IPS DF 6.9 (cell line): ENCODE data around the gene UQCRC1.
A peak's percentile ranks its signal among the peaks of the same experiment; 100 is the strongest.

Source experiments
- DNase-seq: peaks from one replicate; pipeline ENCODE4 v3.0.0-alpha.2; 2013; ENCODE audit warnings: low read depth, low spot score
- H3K27ac ChIP-seq: one replicate; pipeline ENCODE4 v1.5.1; 2013; ENCODE audit warnings: low read length, control low read depth
- H3K27me3 ChIP-seq: 2 replicates; pipeline ENCODE4 v1.6.1; 2013; ENCODE audit warnings: mild to moderate bottlenecking, low read length; ENCODE audit not compliant: control insufficient read depth, insufficient read depth
- H3K36me3 ChIP-seq: 2 replicates; pipeline ENCODE4 v1.6.1; 2013; ENCODE audit warnings: low read length; ENCODE audit not compliant: control insufficient read depth, insufficient read depth
- H3K4me1 ChIP-seq: 2 replicates; pipeline ENCODE4 v1.6.1; 2013; ENCODE audit warnings: low read length; ENCODE audit not compliant: control insufficient read depth, insufficient read depth
- H3K4me3 ChIP-seq: 2 replicates; pipeline ENCODE4 v1.5.1; 2013; ENCODE audit warnings: mild to moderate bottlenecking, low read length
- H3K9me3 ChIP-seq: 2 replicates; pipeline ENCODE4 v1.6.1; 2013; ENCODE audit warnings: low read length, inconsistent platforms; ENCODE audit not compliant: control insufficient read depth, insufficient read depth
- WGBS: extraction: QIAGEN DNeasy Blood & Tissue Kit; methylation state at CpG from one replicate; pipeline ENCODE4 v1.1.7; 2013; ENCODE audit warnings: mixed read lengths, missing lambda C conversion rate; ENCODE audit not compliant: insufficient read length, insufficient coverage; 5-methylcytosine and 5-hydroxymethylcytosine counted together

The UQCRC1 gene

GRCh38 chr3:48609088-48610005 is at the start of gene UQCRC1:
Gene UQCRC1, minus strand, starts transcription at chr3:48609646. Its CDS starts 26 bp downstream, at chr3:48609620.
- H3K9me3 ChIP-seq = no peaks in the 10 kb centered on the region
- DNase-seq = peak; percentile 93

DNA sequence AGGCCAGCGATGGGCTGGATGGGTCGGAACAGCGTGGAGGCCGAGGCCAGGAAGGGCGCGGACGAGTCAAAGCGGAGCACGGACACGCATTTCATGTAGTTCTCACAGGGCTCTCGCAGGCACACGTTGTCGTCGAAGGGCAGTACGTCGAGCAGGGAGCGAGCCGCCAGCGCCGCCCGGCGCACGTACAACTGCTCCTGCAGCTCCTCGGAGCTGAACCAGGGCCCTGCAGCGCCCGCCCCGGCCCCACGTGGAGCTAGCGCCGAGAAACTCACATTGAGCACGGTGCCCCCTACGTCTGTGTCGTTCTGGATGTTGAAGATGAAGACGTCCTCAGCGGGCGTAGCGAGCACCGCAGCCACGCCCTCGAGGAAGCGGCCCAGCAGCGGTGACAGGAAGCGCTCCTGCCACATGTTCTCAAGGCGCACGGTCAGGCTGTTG is 47.4 kb upstream of the UQCRC1 start:
- Histone ChIP-seq H3K9me3 (no peaks in the 10 kb centered on the region), H3K27ac (no peak overlapping the region), H3K4me1 (peaks cover 4% of the 10 kb centered on the region), H3K36me3 (peaks cover 3% of the 10 kb centered on the region; the same call in 1 of the 2 replicates), H3K4me3 (no peak overlapping the region; the same call in 1 of the 2 replicates), H3K27me3 (no peaks in the 10 kb centered on the region)
- WGBS = no CpG with 5 or more reads among the region's 45 CpGs
- no peak for DNase-seq

More at GRCh38 chr3:48609088-48610005, at the start of gene UQCRC1:
- Histone ChIP-seq H3K36me3 (peaks cover 14% of the 10 kb centered on the region), H3K27me3 (no peaks in the 10 kb centered on the region), H3K4me3 (peak within 1 kb of the TSS; percentile 88), H3K27ac (no peak within 1 kb of the TSS), H3K4me1 (no peaks in the 10 kb centered on the region)
- WGBS = no CpG with 5 or more reads among the region's 86 CpGs

- peaks cover 4% of the 10 kb centered on the region for H3K4me1 ChIP-seq
- no peak for DNase-seq
- H3K36me3 ChIP-seq = peaks cover 5% of the 10 kb centered on the region
- H3K4me3 ChIP-seq = peak overlapping the region; percentile 40; the same call in 1 of the 2 replicates
- no peaks in the 10 kb centered on the region for H3K27me3 ChIP-seq
- WGBS = no CpG with 5 or more reads among the region's 94 CpGs
- no peaks in the 10 kb centered on the region for H3K9me3 ChIP-seq
- H3K27ac ChIP-seq = no peak overlapping the region
Observed at GRCh38 chr3:48656061-48656840, 46.8 kb upstream of the UQCRC1 start.

DNA sequence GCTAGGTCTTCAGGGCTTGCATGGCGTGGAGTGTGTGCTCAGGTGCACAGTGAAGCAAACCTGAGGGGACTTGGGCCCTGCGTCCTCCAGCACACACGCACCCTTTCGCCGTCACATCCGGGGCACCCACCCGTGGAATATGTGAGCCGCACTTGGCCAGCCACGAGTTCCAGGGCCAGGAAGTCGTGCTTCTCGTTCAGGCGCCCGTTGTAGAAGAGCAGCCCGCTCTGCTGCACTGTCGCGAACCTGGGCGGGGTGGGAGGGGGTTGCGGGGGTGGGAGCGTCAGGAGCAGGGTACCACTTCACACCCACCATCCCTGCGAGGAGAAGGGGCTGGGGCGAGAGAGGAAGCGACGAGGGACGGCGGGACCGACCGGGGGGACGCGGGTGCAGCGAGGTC is 46.2 kb upstream of the UQCRC1 start:
- H3K4me3 ChIP-seq = peak overlapping the region; percentile 40; the same call in 1 of the 2 replicates

GRCh38 chr3:48655063-48655462 is 45.6 kb upstream of the UQCRC1 start:
- WGBS = no CpG with 5 or more reads among the region's 12 CpGs
- Histone ChIP-seq H3K4me1 (peaks cover 4% of the 10 kb centered on the region), H3K4me3 (no peak overlapping the region), H3K27me3 (no peaks in the 10 kb centered on the region), H3K27ac (no peak overlapping the region), H3K36me3 (peaks cover 11% of the 10 kb centered on the region; the same call in 1 of the 2 replicates), H3K9me3 (no peaks in the 10 kb centered on the region)
- DNase-seq = no peak

More for the DNA sequence above, 46.2 kb upstream of the UQCRC1 start:
- Histone ChIP-seq H3K9me3 (no peaks in the 10 kb centered on the region), H3K4me1 (peaks cover 4% of the 10 kb centered on the region), H3K27ac (no peak overlapping the region), H3K36me3 (peaks cover 11% of the 10 kb centered on the region; the same call in 1 of the 2 replicates), H3K27me3 (no peaks in the 10 kb centered on the region)
- WGBS = no CpG with 5 or more reads among the region's 30 CpGs
- no peak for DNase-seq

DNA sequence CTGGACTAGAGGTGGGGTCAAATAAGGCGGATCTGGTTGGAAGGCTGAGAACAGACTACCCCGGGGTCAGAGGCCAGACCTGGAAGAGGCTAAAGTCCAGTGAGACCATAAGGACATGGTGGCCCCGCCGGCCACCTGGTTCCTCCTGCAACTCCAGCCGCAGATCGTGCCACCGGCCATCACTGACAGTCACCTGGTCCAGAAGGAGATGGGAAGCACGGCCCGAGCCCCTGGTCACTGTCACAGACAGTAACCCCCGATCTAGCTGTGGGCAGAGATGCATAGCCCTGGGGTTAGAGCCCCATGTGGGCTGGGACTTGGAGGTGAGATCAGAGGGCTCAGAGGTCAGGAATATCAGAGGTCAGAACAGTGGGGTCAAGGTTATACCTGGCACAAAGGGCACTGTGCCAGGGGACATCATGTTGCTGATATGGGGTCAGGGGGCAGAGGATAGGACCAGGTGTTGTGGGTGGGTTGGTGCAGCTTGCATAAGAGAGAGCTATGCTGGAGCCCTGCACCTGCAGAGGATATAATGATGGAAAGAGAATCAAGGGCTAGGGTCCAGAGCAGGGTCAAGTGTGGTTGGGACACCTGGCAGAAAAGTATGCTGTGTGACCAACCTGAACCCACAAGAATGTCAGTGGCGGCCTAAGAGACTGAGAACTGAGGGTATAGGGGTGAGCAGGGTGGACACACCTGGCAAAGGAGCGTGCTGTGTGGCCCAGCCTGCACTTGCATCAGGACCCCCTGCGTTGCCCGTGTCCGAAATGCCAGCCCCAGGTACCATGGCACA is 43.7 kb upstream of the UQCRC1 start:
- no peaks in the 10 kb centered on the region for H3K27me3 ChIP-seq
- peaks cover 4% of the 10 kb centered on the region for H3K4me1 ChIP-seq
- no peak for DNase-seq
- peaks cover 15% of the 10 kb centered on the region for H3K36me3 ChIP-seq
- H3K4me3 ChIP-seq = no peak overlapping the region
- no CpG with 5 or more reads among the region's 15 CpGs for WGBS
- H3K27ac ChIP-seq = no peak overlapping the region
- H3K9me3 ChIP-seq = no peaks in the 10 kb centered on the region

GRCh38 chr3:48651771-48652170 is 42.3 kb upstream of the UQCRC1 start:
- no CpG with 5 or more reads among the region's 11 CpGs for WGBS
- no peak for DNase-seq
- no peaks in the 10 kb centered on the region for H3K9me3 ChIP-seq
- peaks cover 15% of the 10 kb centered on the region for H3K36me3 ChIP-seq
- H3K4me3 ChIP-seq = no peak overlapping the region
- H3K27me3 ChIP-seq = no peaks in the 10 kb centered on the region
- no peak overlapping the region for H3K27ac ChIP-seq
- peaks cover under 1% of the 10 kb centered on the region; the same call in 1 of the 2 replicates for H3K4me1 ChIP-seq

- Histone ChIP-seq H3K4me3 (no peak overlapping the region), H3K36me3 (peaks cover 21% of the 10 kb centered on the region), H3K9me3 (no peaks in the 10 kb centered on the region), H3K4me1 (no peaks in the 10 kb centered on the region), H3K27ac (no peak overlapping the region), H3K27me3 (no peaks in the 10 kb centered on the region)
- WGBS = no CpG with 5 or more reads among the region's 12 CpGs
- no peak for DNase-seq
Observed at GRCh38 chr3:48650723-48651122, 41.3 kb upstream of the UQCRC1 start.

- H3K36me3 ChIP-seq = peaks cover 29% of the 10 kb centered on the region
- H3K4me1 ChIP-seq = no peaks in the 10 kb centered on the region
- no peaks in the 10 kb centered on the region for H3K27me3 ChIP-seq
- no peak overlapping the region for H3K27ac ChIP-seq
- no peaks in the 10 kb centered on the region for H3K9me3 ChIP-seq
- DNase-seq = no peak
- no CpG with 5 or more reads among the region's 15 CpGs for WGBS
- no peak overlapping the region for H3K4me3 ChIP-seq
Observed at GRCh38 chr3:48648188-48648850, 38.9 kb upstream of the UQCRC1 start.
